Pancreas (tissue), 10 donors: Measurements from ENCODE around the gene RGS7. TPM values are rescaled to one million over a fixed set of nuclear protein-coding genes. Genes with fewer than 3 reads are reported as not detected.
"Not testable (repeated sequence)": the region's sequence is repeated elsewhere in the genome, so short reads cannot be mapped to it uniquely, and the experiment has no call there.

ENCODE experiments used
- ATAC-seq, 4 donors: fragments of 200-7000 bp; cut with Tn5 transposase; one replicate each; pipeline versions ENCODE4 v1.8.0 to v1.9.1; 2020; ENCODE audit warnings: mild to moderate bottlenecking in 4 of 4, moderate library complexity in 4 of 4
- DNase-seq, 6 donors: peaks; one replicate each; pipeline ENCODE4 v3.0.0-alpha.2; 2020
- FAIRE-seq: peaks from 2 replicates; lab custom pipeline; 2012; peaks lifted over from hg19 to GRCh38; lab: Jason Lieb, UNC
- H3K27ac ChIP-seq, 4 donors: fragments of 200-600 bp; sonication (generic); 1 replicate in 3 of 4; 2 replicates in 1 of 4; pipeline versions ENCODE4 v1.5.0 to v1.8.0; 2020
- H3K27me3 ChIP-seq, 4 donors: fragments of 200-600 bp; one replicate each; pipeline ENCODE4 v1.8.0; 2021
- H3K36me3 ChIP-seq, 3 donors: fragments of 200-600 bp; sonication (generic) in 1 of 3; one replicate each; pipeline versions ENCODE4 v1.5.0 to v1.8.0; 2020 to 2021
- H3K4me1 ChIP-seq, 3 donors: fragments of 200-600 bp; one replicate each; pipeline ENCODE4 v1.8.0; 2021
- H3K4me3 ChIP-seq, 4 donors: fragments of 200-600 bp; sonication (generic) in 2 of 4; one replicate each; pipeline versions ENCODE4 v1.5.0 to v1.8.0; 2020 to 2021
- H3K9me3 ChIP-seq, 4 donors: fragments of 200-600 bp; one replicate each; pipeline ENCODE4 v1.8.0; 2021
- WGBS, 2 donors: extraction: QIAGEN DNeasy Blood & Tissue Kit; methylation state at CpG; one replicate each; pipeline ENCODE4 v1.1.7; 2013; 5-methylcytosine and 5-hydroxymethylcytosine counted together
- intact Hi-C, 3 donors: fragments of 100-400 bp; cut with DNase I; formaldehyde crosslinking; loops; one replicate each; pipeline versions ENCODE4 v1.11.1 to v1.14.2; 2022
- microRNA-seq, 2 donors: library from miRNA; unstranded; fragments of <30 nt; microRNA quantifications; one replicate each; pipeline versions ENCODE4 to v1.1.0, GENCODE V29; 2019 to 2020
- polyA plus RNA-seq, 2 donors: library from polyadenylated mRNA; stranded (reverse); fragments of 200-250 nt; gene quantifications; one replicate each; pipeline ENCODE4 v1.2.3, GENCODE V29; 2013
- total RNA-seq, 6 donors: library from RNA; stranded (reverse); fragmentation: NEBNext Ultra II Directional in 4 of 6; extraction: Animal tissue kit (Norgen Biotek cat#: 25700) in 4 of 6; gene quantifications; one replicate each; pipeline versions ENCODE4 v1.2.1 to v1.2.4, GENCODE V29; 2021 to 2023
- TF ChIP-seq, protein P1 (sequence below), 4 donors: fragments of 200-600 bp; sonication (generic) in 3 of 4; IDR thresholded peaks; one replicate each; pipeline versions ENCODE4 v1.5.0 to v1.8.0; 2021; ENCODE audit warnings: antibody characterized with exemption in 4 of 4
- donor health status: healthy with polysubstance abuse.
- donor health status: DM: no; HTN: no; CAD: no; lungs with moderate emphysema.
- donor health status: DM: no; HTN: no; CAD: no.
- donor health status: control.
- donor health status: control.
- donor health status: Bipolar disorder and iron deficiency.
- donor health status: DM: yes; HTN: yes; CAD: no.
- donor health status: DM: no; HTN: no; CAD: no.
- donor health status: DM: no; HTN: no; CAD: no.
- donor health status: DM: yes; HTN: yes; CAD: no.

Gene RGS7
- total and polyA plus RNA-seq, 8 donors: 0.08 to 4.2 (median 0.33) TPM

DNA sequence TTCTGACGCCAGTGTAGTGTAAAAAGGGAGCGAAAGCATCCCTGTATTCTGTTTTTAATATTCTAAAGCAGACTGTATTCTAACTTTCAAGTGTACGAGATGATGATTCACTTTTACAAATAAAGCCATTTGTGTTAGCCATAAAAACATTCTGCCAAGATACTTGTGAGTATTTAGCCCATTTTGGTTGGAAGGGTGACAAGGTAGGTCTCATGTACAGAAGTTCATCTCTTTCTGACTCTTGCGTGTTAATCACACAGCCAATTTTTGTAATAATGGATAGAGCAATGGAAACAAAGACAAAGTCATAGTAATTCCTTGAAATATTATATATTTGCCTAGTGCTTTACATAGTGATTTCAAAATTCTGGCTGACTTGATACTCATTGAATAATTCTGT is 619.7 kb downstream of the RGS7 start:
- Histone ChIP-seq H3K27me3 (peaks cover 0 to 4% (median 0%) of the 10 kb centered on the region in 4 donors), H3K9me3 (no peaks in the 10 kb centered on the region), H3K36me3 (no peaks in the 10 kb centered on the region), H3K4me1 (no peaks in the 10 kb centered on the region), H3K4me3 (no peak overlapping the region), H3K27ac (no peak overlapping the region)
- FAIRE-seq: no peak
- DNase-seq: no peak
- WGBS, 2 donors: 60 to 71% methylated on average over 4 of the region's 4 CpGs
- intact Hi-C loops: no loop called here
- TF ChIP-seq, protein P1, sequence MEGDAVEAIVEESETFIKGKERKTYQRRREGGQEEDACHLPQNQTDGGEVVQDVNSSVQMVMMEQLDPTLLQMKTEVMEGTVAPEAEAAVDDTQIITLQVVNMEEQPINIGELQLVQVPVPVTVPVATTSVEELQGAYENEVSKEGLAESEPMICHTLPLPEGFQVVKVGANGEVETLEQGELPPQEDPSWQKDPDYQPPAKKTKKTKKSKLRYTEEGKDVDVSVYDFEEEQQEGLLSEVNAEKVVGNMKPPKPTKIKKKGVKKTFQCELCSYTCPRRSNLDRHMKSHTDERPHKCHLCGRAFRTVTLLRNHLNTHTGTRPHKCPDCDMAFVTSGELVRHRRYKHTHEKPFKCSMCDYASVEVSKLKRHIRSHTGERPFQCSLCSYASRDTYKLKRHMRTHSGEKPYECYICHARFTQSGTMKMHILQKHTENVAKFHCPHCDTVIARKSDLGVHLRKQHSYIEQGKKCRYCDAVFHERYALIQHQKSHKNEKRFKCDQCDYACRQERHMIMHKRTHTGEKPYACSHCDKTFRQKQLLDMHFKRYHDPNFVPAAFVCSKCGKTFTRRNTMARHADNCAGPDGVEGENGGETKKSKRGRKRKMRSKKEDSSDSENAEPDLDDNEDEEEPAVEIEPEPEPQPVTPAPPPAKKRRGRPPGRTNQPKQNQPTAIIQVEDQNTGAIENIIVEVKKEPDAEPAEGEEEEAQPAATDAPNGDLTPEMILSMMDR (IDR thresholded peaks at IDR 0.05): no peak
- ATAC-seq: no peak

DNA sequence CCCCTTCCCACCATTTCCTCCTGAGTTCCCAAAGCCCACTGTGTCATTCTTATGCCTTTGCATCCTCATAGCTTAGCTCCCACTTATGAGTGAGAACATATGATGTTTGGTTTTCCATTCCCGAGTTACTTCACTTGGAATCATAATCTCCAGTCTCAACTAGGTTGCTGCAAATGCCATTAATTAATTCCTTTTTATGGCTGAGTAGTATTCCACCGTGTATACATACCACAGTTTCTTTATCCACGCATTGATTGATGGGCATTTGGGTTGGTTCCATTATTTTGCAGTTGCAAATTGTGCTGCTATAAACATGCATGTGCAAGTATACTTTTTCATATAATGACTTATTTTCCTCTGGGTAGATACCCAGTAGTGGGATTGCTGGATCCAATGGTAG is 622.3 kb downstream of the RGS7 start:
- H3K27ac ChIP-seq, H3K9me3 ChIP-seq, ATAC-seq, intact Hi-C loops, H3K27me3 ChIP-seq, H3K4me3 ChIP-seq, DNase-seq, H3K36me3 ChIP-seq, FAIRE-seq, H3K4me1 ChIP-seq: not testable (repeated sequence)
- WGBS, 2 donors: 60 to 64% methylated on average over 3 of the region's 3 CpGs

DNA sequence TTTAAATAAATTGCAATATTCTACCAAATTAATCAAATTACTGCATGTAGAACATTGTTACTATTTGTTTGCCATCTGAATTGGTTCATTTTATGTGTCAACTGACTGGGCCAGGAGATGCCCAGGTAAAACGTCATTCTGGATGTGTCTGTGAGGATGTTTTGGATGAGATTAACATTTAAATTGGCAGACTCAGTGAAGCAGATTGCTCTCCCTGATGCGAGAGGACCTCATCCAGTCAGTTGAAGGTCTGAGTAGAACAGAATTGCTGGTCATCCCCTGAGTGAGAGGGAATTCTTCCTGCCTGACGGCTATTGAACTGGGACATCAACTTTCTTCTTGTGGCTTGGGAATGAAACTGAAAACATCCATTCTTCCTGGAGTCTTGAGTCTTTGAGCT is 623.0 kb downstream of the RGS7 start:
- WGBS, 2 donors: 49 to 60% methylated on average over 3 of the region's 3 CpGs
- H3K27me3 ChIP-seq: peaks cover 0 to 4% (median 0%) of the 10 kb centered on the region in 4 donors
- no peaks in the 10 kb centered on the region for H3K9me3 ChIP-seq
- DNase-seq (no peak), FAIRE-seq (no peak), ATAC-seq (no peak)
- H3K36me3 ChIP-seq: no peaks in the 10 kb centered on the region
- no peak overlapping the region for H3K4me3 ChIP-seq
- TF ChIP-seq, protein P1 (IDR thresholded peaks at IDR 0.05): no peak
- intact Hi-C loops: no loop called here
- no peak overlapping the region for H3K27ac ChIP-seq
- H3K4me1 ChIP-seq: no peaks in the 10 kb centered on the region

DNA sequence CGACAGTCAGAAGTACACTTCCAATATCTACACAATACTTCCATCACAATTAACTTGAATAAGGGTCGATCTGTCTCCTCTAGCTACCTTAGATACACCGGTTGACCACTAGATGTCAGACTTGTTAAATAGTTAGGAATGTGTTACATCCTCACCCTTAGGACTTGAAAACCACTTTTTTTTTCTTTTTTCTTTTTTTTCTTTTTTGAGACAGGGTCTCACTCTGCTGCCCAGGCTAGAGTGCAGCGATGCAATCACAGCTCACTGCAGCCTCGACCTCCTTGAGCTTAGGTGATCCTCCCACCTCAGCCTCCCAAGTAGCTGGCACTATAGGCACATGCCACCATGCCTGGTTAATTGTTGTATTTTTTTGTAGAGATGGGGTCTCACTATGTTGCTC is 624.6 kb downstream of the RGS7 start:
- ATAC-seq (peak in 3 of 4 donors; percentile 60 to 71 (median 64)), DNase-seq (no peak), FAIRE-seq (no peak)
- intact Hi-C loops: no loop called here
- no peaks in the 10 kb centered on the region for H3K36me3 ChIP-seq
- H3K27ac ChIP-seq: no peak overlapping the region
- TF ChIP-seq, protein P1 (IDR thresholded peaks at IDR 0.05): peak; percentile 36 to 54 (median 50)
- no peaks in the 10 kb centered on the region for H3K4me1 ChIP-seq
- no peak overlapping the region for H3K4me3 ChIP-seq
- H3K9me3 ChIP-seq: no peaks in the 10 kb centered on the region
- peaks cover 0 to 4% (median 0%) of the 10 kb centered on the region in 4 donors for H3K27me3 ChIP-seq
- 4% methylated on average over 5 of the region's 5 CpGs for WGBS, 2 donors

Small RNAs within 50 kb of the gene (microRNA-seq; reads per million reads assigned to microRNA genes)
- gene MIR3123: 0 reads per million in 2 donors

Other genes with a start within 250 kb of the RGS7 start
- 10 to 100 TPM; 15.1 to 27.0 (median 23.3) TPM for gene FH, start 162.6 kb upstream of the RGS7 start, total RNA-seq
- gene FH, start 162.6 kb upstream of the RGS7 start, polyA plus RNA-seq: 10 to 100 TPM; 20.0 to 33.5 TPM
- gene KMO, start 175.2 kb upstream of the RGS7 start, total RNA-seq: under 1 TPM in 4 of 6 donors, not detected in 2; 0.09 to 0.89 (median 0.52) TPM
- gene KMO, start 175.2 kb upstream of the RGS7 start, polyA plus RNA-seq: under 1 TPM; 0.04 to 0.26 TPM